AG04449 (cell line): ENCODE data around the gene TCF15.
A peak's percentile ranks its signal among the peaks of the same experiment; 100 is the strongest.
"Not testable (repeated sequence)": the region's sequence is repeated elsewhere in the genome, so short reads cannot be mapped to it uniquely, and the experiment has no call there.

Experiments
- CTCF ChIA-PET: fragments of 350-600 bp; formaldehyde crosslinking; extraction: SDS; loops from one replicate; lab custom pipeline; 2021; ENCODE audit warnings: antibody characterized with exemption; lab: Yijun Ruan, JAX
- POLR2A ChIA-PET: fragments of 400-600, 350-600 bp; formaldehyde crosslinking; extraction: SDS; loops from one replicate; lab custom pipeline; 2020; ENCODE audit warnings: antibody characterized with exemption, inconsistent platforms; lab: Yijun Ruan, JAX
- DNase-seq: peaks from one replicate; pipeline ENCODE4 v3.0.0-alpha.2; 2010; ENCODE audit warnings: low read depth, low spot score
- H3K4me3 ChIP-seq: 2 replicates; pipeline ENCODE4 v1.5.1; 2011; ENCODE audit warnings: low read depth, mild to moderate bottlenecking, control low read depth, low read length
- CTCF ChIP-seq: IDR thresholded peaks from one replicate; pipeline ENCODE4 v1.5.1; 2011; ENCODE audit warnings: mild to moderate bottlenecking, moderate library complexity, low read length, control low read depth, inconsistent platforms; ENCODE audit not compliant: insufficient read depth; ENCODE audit errors: missing control alignments

The TCF15 gene

GRCh38 chr20:644692-645317 lies 34.7 kb upstream of the TCF15 start:
- ChIA-PET POLR2A (no interaction called here), CTCF (interaction anchor here (0.6 to 7.4 kb wide), 29 partner anchors 8 to 311 kb away, joined by 3 to 96 read pairs (median 6); partner anchors contain the start of gene CSNK2A1)
- no peak for DNase-seq
- TF ChIP-seq CTCF, result no peak
- no peak overlapping the region for H3K4me3 ChIP-seq

DNA sequence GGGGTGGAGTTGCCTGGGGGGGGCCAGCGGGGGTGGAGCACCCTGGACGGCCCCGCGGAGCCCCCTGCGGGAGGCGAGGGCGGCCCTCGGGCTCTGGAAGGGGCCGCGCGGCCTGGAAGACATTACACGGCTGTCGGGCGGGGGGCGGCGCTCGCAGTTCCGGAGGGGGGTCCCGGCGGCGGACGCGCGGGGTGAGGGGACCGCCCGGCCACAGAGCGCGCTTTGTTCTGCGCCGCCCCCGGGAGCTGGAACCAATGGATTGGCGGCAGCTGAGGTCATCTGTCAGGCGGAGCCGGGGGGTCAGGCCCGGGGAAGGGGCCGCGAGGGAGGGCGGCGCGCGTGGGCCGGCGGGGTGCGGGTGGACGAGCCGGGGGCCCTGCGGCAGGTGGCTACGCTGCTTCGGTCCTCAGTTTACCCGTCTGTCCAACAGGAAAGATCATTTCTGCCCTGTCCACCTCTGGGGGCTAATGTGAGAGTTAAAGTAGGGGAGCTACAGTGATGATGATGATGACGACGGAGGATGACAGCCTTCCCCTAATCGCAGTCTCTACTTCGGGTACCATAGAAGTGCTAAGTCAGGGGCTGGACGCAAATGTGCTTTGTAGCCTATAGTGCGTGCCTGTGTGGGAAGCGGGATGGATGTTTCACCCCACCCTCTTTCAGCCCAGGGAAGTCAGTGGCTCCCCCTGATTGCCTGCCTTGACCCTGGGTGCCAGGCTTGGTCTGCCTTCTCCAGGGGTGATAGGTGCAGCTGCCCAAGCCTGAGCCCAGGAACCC lies 32.5 kb upstream of the TCF15 start:
- no peak for TF ChIP-seq CTCF

GRCh38 chr20:642013-642397 lies 31.9 kb upstream of the TCF15 start:
- DNase-seq, POLR2A ChIA-PET, H3K4me3 ChIP-seq: not testable (repeated sequence)
- CTCF ChIA-PET, result interaction anchor here (1.0 to 7.4 kb wide), 2 partner anchors 80 kb away, joined by 4 to 96 read pairs; no protein-coding TSS in a partner anchor

More for the DNA sequence above, 32.5 kb upstream of the TCF15 start:
- ChIA-PET CTCF (interaction anchor here (6.1 to 7.4 kb wide), 2 partner anchors 14 to 80 kb away, joined by 47 to 96 read pairs; no protein-coding TSS in a partner anchor), POLR2A (interaction anchor here (0.9 kb wide), 1 partner anchor 10 kb away, joined by 6 read pairs; no protein-coding TSS in a partner anchor)
- H3K4me3 ChIP-seq, result peak overlapping the region; percentile 12; the same call in 1 of the 2 replicates
- DNase-seq, result no peak

GRCh38 chr20:641516-641875 lies 31.4 kb upstream of the TCF15 start:
- no peak for DNase-seq
- no peak for TF ChIP-seq CTCF
- CTCF ChIA-PET, result interaction anchor here (1.0 to 1.3 kb wide), 2 partner anchors 26 to 79 kb away, joined by 4 read pairs; no protein-coding TSS in a partner anchor
- POLR2A ChIA-PET, result no interaction called here
- H3K4me3 ChIP-seq, result no peak overlapping the region

- no peak for DNase-seq
- no peak for TF ChIP-seq CTCF
- ChIA-PET POLR2A (no interaction called here), CTCF (interaction anchor here (1.0 to 1.5 kb wide), 3 partner anchors 26 to 78 kb away, joined by 4 to 5 read pairs (median 4); no protein-coding TSS in a partner anchor)
- H3K4me3 ChIP-seq, result no peak overlapping the region
These were observed 30.8 kb upstream of the TCF15 start for GRCh38 chr20:640674-641515.

- ChIA-PET POLR2A (no interaction called here), CTCF (interaction anchor here (1.5 kb wide), 1 partner anchor 26 kb away, joined by 3 read pairs; no protein-coding TSS in a partner anchor)
- no peak for TF ChIP-seq CTCF
- DNase-seq, result no peak
- H3K4me3 ChIP-seq, result no peak overlapping the region
These were observed 28.5 kb upstream of the TCF15 start for GRCh38 chr20:638579-638978.
